K562 (cell line): ENCODE measurements around the gene CERS5. TPM values are rescaled to one million over a fixed set of nuclear protein-coding genes. Genes with fewer than 3 reads are reported as not detected.
"Not testable (repeated sequence)": the region's sequence is repeated elsewhere in the genome, so short reads cannot be mapped to it uniquely, and the experiment has no call there.

Experiments
- ATAC-seq: fragments of 200-7000 bp; cut with Tn5 transposase; 3 replicates; pipeline ENCODE4 v1.9.1; 2020; ENCODE audit warnings: moderate library complexity
- BruUV-seq: library from RNA; stranded (reverse); fragments of 400-500 nt; replicated peaks from 2 replicates; lab custom pipeline; 2021; lab: Mats Ljungman, UMichigan
- CTCF ChIA-PET: fragments of 300-600 bp; formaldehyde crosslinking; extraction: SDS; loops from one replicate; lab custom pipeline; 2021; ENCODE audit warnings: low intra/inter-chr PET ratio; lab: Yijun Ruan, JAX
- POLR2A ChIA-PET: fragments of 300-600, 350-650 bp; sonication (Branson Sonifier 250); formaldehyde crosslinking; extraction: SDS; loops from one replicate; lab custom pipeline; 2021; ENCODE audit warnings: antibody characterized with exemption, inconsistent platforms; lab: Yijun Ruan, JAX
- DNase-seq, 4 experiments: peaks; one replicate each; pipeline versions ENCODE4 v3.0.0 to v3.0.0-alpha.2; 2011 to 2018; ENCODE audit warnings: low spot score in 3 of 4, mixed read lengths in 3 of 4; ENCODE audit errors: extremely low read depth in 1 of 4
- FAIRE-seq: peaks from 2 replicates; lab custom pipeline; 2011; peaks lifted over from hg19 to GRCh38; lab: Jason Lieb, UNC
- H2AFZ ChIP-seq: 2 replicates; pipeline ENCODE4 v1.6.0; 2011; ENCODE audit warnings: low read depth, low read length, control low read depth, inconsistent platforms
- H3K27ac ChIP-seq: fragments of 200-600 bp; 3 replicates; pipeline ENCODE4 v1.8.0; 2011; ENCODE audit warnings: low read depth, mild to moderate bottlenecking, control low read depth, inconsistent platforms, low read length, moderate library complexity, mixed read lengths; ENCODE audit errors: extremely low read depth
- H3K27me3 ChIP-seq, 2 experiments: fragments of 300-600 bp in 1 of 2; 2 replicates in 1 of 2; 3 replicates in 1 of 2; pipeline versions ENCODE4 v1.6.0 to v1.8.0; 2011; ENCODE audit warnings: inconsistent platforms in 2 of 2, low read length in 2 of 2, mild to moderate bottlenecking in 1 of 2, mixed read lengths in 1 of 2, moderate library complexity in 1 of 2; ENCODE audit not compliant: control insufficient read depth in 2 of 2, insufficient read depth in 2 of 2
- H3K36me3 ChIP-seq: fragments of 300-600 bp; 3 replicates; pipeline ENCODE4 v1.8.0; 2011; ENCODE audit warnings: mild to moderate bottlenecking, low read length, inconsistent platforms; ENCODE audit not compliant: control insufficient read depth, insufficient read depth
- H3K4me1 ChIP-seq, 2 experiments: fragments of 200-600 bp in 1 of 2; replicated peaks in 1 of 2; 2 replicates in 1 of 2; 3 replicates in 1 of 2; pipeline versions ENCODE4 v1.5.1 to v1.8.0; 2011; ENCODE audit warnings: inconsistent platforms in 2 of 2, low read length in 2 of 2, mild to moderate bottlenecking in 1 of 2, mixed read lengths in 1 of 2, moderate library complexity in 1 of 2; ENCODE audit not compliant: control insufficient read depth in 2 of 2, insufficient read depth in 2 of 2
- H3K4me2 ChIP-seq: 2 replicates; pipeline ENCODE4 v1.6.1; 2011; ENCODE audit warnings: low read length, control low read depth, inconsistent platforms, mixed read lengths; ENCODE audit not compliant: insufficient read depth
- H3K4me3 ChIP-seq: fragments of 200-600 bp; sonication (generic), shearing (Covaris generic); 2 replicates; pipeline ENCODE4 v1.5.1; 2016; ENCODE audit warnings: control low read depth, inconsistent platforms
- H3K79me2 ChIP-seq: fragments of 200-600 bp; 3 replicates; pipeline ENCODE4 v1.8.0; 2011; ENCODE audit warnings: low read length, inconsistent platforms; ENCODE audit not compliant: control insufficient read depth, insufficient read depth
- H3K9ac ChIP-seq, 2 experiments: 2 replicates each; pipeline versions ENCODE4 v1.6.0 to v1.6.1; 2011; ENCODE audit warnings: low read depth in 2 of 2, low read length in 2 of 2, control low read depth in 1 of 2, inconsistent platforms in 1 of 2, mild to moderate bottlenecking in 1 of 2, mixed read lengths in 1 of 2; ENCODE audit not compliant: insufficient read depth in 1 of 2
- H3K9me1 ChIP-seq: one replicate; pipeline ENCODE4 v1.6.0; 2011; ENCODE audit warnings: inconsistent platforms, mild to moderate bottlenecking, low read length, moderate library complexity; ENCODE audit not compliant: control insufficient read depth, insufficient read depth
- H3K9me3 ChIP-seq: replicated peaks from 2 replicates; pipeline ENCODE4 v1.5.1; 2011; ENCODE audit warnings: low read depth, low read length, inconsistent platforms; ENCODE audit not compliant: control insufficient read depth, insufficient read depth
- H4K20me1 ChIP-seq: replicated peaks from 2 replicates; pipeline ENCODE4 v1.6.1; 2011; ENCODE audit warnings: low read length, inconsistent platforms, mixed read lengths; ENCODE audit not compliant: control insufficient read depth, insufficient read depth
- C11orf30 ChIP-seq: fragments of 450-650 bp; IDR thresholded peaks from 2 replicates; pipeline ENCODE4 v1.6.1; 2016; ENCODE audit warnings: low read depth, mild to moderate bottlenecking
- CEBPB ChIP-seq: fragments of 450-650 bp; IDR thresholded peaks from 2 replicates; pipeline ENCODE4 v1.6.1; 2016; ENCODE audit warnings: missing genetic modification characterization, missing compliant biosample characterization
- MAFF ChIP-seq: IDR thresholded peaks from 2 replicates; pipeline ENCODE4 v1.6.1; 2012; ENCODE audit warnings: low read length, improper control_type of control experiment
- MAFG ChIP-seq: fragments of 450-650 bp; conservative IDR thresholded peaks from 2 replicates; pipeline ENCODE4 v1.6.1; 2016; ENCODE audit warnings: missing genetic modification characterization, missing compliant biosample characterization
- MAFK ChIP-seq: IDR thresholded peaks from 2 replicates; pipeline ENCODE4 v1.6.1; 2011; ENCODE audit warnings: low read length, improper control_type of control experiment
- PURB ChIP-seq: sonication (generic); formaldehyde crosslinking; IDR thresholded peaks from 2 replicates; pipeline ENCODE4 v1.9.0; 2021; ENCODE audit warnings: low read depth, mild to moderate bottlenecking, missing genetic modification reagents
- ZKSCAN8 ChIP-seq: fragments of 200-800 bp; sonication (Bioruptor generic); IDR thresholded peaks from 2 replicates; pipeline ENCODE4 v1.6.1; 2016; ENCODE audit warnings: missing genetic modification characterization, missing compliant biosample characterization
- ZNF316 ChIP-seq: fragments of 450-650 bp; IDR thresholded peaks from 2 replicates; pipeline ENCODE4 v1.6.1; 2016
- WGBS: fragments of 100-300 bp; shearing (Covaris generic); methylation state at CpG from one replicate; pipeline ENCODE4 v1.1.6; 2016; ENCODE audit warnings: low coverage, mixed read lengths; ENCODE audit not compliant: insufficient coverage; ENCODE audit errors: missing lambda C conversion rate; 5-methylcytosine and 5-hydroxymethylcytosine counted together
- in situ Hi-C: fragments of 300-500 bp; cut with MboI; formaldehyde crosslinking; loops from 4 replicates; pipeline ENCODE4 v1.15.0; 2018; ENCODE audit warnings: inconsistent platforms, mixed read lengths
- intact Hi-C: fragments of 100-400 bp; cut with micrococcal nuclease; formaldehyde crosslinking; loops from 2 replicates; pipeline ENCODE4 v1.14.2; 2022
- polyA plus RNA-seq, 8 experiments: library from polyadenylated mRNA; depleted of rRNA in 4 of 8; stranded (reverse) in 5 of 8; unstranded in 3 of 8; fragments of >200 nt; fragmentation: Nextera tagmentation in 2 of 8; fragmentation: Illumina TruSeq in 1 of 8; extraction: Ambion mirVana in 2 of 8; extraction: Trizol in 1 of 8; gene quantifications; 2 replicates each; pipeline versions ENCODE4 v1.2.1 to v1.2.3, GENCODE V29; 2011 to 2014; ENCODE audit warnings: inconsistent platforms in 1 of 8, missing spikeins in 1 of 8
- total RNA-seq, 7 experiments: library from RNA; depleted of rRNA in 6 of 7; stranded (reverse); fragments of >200 nt in 6 of 7; fragmentation: Illumina TruSeq in 2 of 7; extraction: Trizol in 2 of 7; gene quantifications; 2 replicates each; pipeline versions ENCODE4 v1.2.1 to v1.2.3, GENCODE V29; 2011 to 2021; ENCODE audit warnings: low replicate concordance in 1 of 7

CERS5 gene
- total and polyA plus RNA-seq, 9 of the 15 experiments (the other 6 are each of a cell fraction or from before 2014, with no cell fraction given) = 6.1 to 47.5 (median 17.8) TPM

DNA sequence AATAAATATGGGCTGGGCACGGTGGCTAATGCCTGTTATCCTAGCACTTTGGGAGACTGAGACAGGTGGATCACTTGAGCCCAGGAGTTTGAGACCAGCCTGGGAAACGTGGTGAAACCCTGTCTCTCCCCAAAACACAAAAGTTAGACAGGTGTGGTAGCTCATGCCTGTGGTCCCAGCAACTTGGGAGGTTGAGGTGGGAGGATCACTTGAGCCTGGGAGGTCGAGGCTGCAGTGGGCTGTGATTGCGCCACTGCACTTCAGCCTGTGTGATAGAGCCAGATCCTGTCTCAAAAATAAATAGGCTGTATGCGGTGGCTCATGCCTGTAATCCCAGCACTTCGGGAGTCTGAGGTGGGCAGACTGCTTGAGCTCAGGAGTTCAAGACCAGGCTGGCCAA is 19.2 kb downstream of the CERS5 start:
- 57% methylated on average over 5 of the region's 6 CpGs for WGBS
- DNase-seq, H3K4me2 ChIP-seq, H3K79me2 ChIP-seq, H2AFZ ChIP-seq, H3K9me3 ChIP-seq, H3K9me1 ChIP-seq, H4K20me1 ChIP-seq, H3K4me1 ChIP-seq, H3K27ac ChIP-seq, in situ Hi-C loops, H3K9ac ChIP-seq, H3K4me3 ChIP-seq, CTCF ChIA-PET, H3K27me3 ChIP-seq, intact Hi-C loops, BruUV-seq, H3K36me3 ChIP-seq, FAIRE-seq, ATAC-seq: not testable (repeated sequence)
- TF ChIP-seq CEBPB (tag) = peak; percentile 38; the same call in 1 of the 2 replicates
- POLR2A ChIA-PET = interaction anchor here (0.7 to 2.4 kb wide), 5 partner anchors 10 to 357 kb away, joined by 3 to 10 read pairs (median 4); partner anchors contain the start of genes CERS5, COX14 and DIP2B

GRCh38 chr12:50147281-50147680 is 19.9 kb downstream of the CERS5 start:
- ChIA-PET CTCF (no interaction called here), POLR2A (interaction anchor here (0.8 to 1.4 kb wide), 3 partner anchors 10 to 15 kb away, joined by 3 to 5 read pairs (median 3); no protein-coding TSS in a partner anchor)
- Histone ChIP-seq H2AFZ (no peak overlapping the region), H4K20me1 (0 out of 2 replicates have a peak, but pooled peaks cover 5% of the 10 kb centered on the region), H3K4me2 (no peak overlapping the region), H3K4me3 (no peak overlapping the region), H3K4me1 (peaks cover 0 to 4% of the 10 kb centered on the region in 2 experiments; a peak in 1 of 5 replicates), H3K27me3 (no peaks in the 10 kb centered on the region), H3K36me3 (peaks cover 14% of the 10 kb centered on the region; the same call in 1 of the 3 replicates), H3K9me3 (no peaks in the 10 kb centered on the region), H3K9me1 (no peaks in the 10 kb centered on the region), H3K9ac (no peak overlapping the region), H3K79me2 (peaks cover 8% of the 10 kb centered on the region; the same call in 1 of the 3 replicates), H3K27ac (no peak overlapping the region)
- no TSS peak for BruUV-seq
- FAIRE-seq = no peak
- WGBS = 95% methylated on average over 4 of the region's 4 CpGs
- DNase-seq = no peak
- peak; percentile 91 for TF ChIP-seq MAFG (tag)
- TF ChIP-seq ZKSCAN8 (CRISPR knock-in tag) = no peak
- peak; percentile 96 for TF ChIP-seq MAFK
- peak; percentile 95 for TF ChIP-seq MAFF
- peak; percentile 95 for TF ChIP-seq ZNF316
- no peak for TF ChIP-seq PURB (CRISPR knock-in tag)
- peak; percentile 92 for TF ChIP-seq C11orf30
- in situ Hi-C loops (no loop called here), intact Hi-C loops (no loop called here)
- no peak for ATAC-seq
